Measurements from ENCODE around the gene TTLL12. TPM values are rescaled to one million over a fixed set of nuclear protein-coding genes. Genes with fewer than 3 reads are reported as not detected.

TTLL12 gene
- total RNA-seq, 4 donors from 2014 or later: 65.9 to 85.5 (median 72.8) TPM

GRCh38 chr22:43135565-43135964 is 51.4 kb downstream of the TTLL12 start:
- 88 to 95% methylated on average over 3 to 5 of the region's 5 CpGs for WGBS, 2 donors
- no peak for TF ChIP-seq CTCF (IDR thresholded peaks at IDR 0.05)
- TF ChIP-seq POLR2A (IDR thresholded peaks at IDR 0.05): no peak
- intact Hi-C loops (cut with DNase I; ENCODE audit: low total_unique reads): no loop called here
- H3K4me3 ChIP-seq (ENCODE audit: low read depth, poor library complexity, severe bottlenecking): no peak overlapping the region
- DNase-seq (ENCODE audit: low spot score in 2 of 2): no peak

- 100% methylated on average over 4 of the region's 4 CpGs for WGBS, 2 donors
- no peak for DNase-seq (ENCODE audit: low spot score in 2 of 2)
- TF ChIP-seq CTCF (IDR thresholded peaks at IDR 0.05): no peak
- no peak for TF ChIP-seq POLR2A (IDR thresholded peaks at IDR 0.05)
- intact Hi-C loops (cut with DNase I; ENCODE audit: low total_unique reads): no loop called here
- no peak overlapping the region for H3K4me3 ChIP-seq (ENCODE audit: low read depth, poor library complexity, severe bottlenecking)
These were observed 52.4 kb downstream of the TTLL12 start for GRCh38 chr22:43134553-43134952.

- no peak for DNase-seq (ENCODE audit: low spot score in 2 of 2)
- WGBS, 2 donors: 85 to 86% methylated on average over 9 of the region's 9 CpGs
- TF ChIP-seq CTCF (IDR thresholded peaks at IDR 0.05) (no peak), POLR2A (IDR thresholded peaks at IDR 0.05) (no peak)
- no peak overlapping the region for H3K4me3 ChIP-seq (ENCODE audit: low read depth, poor library complexity, severe bottlenecking)
- intact Hi-C loops (cut with DNase I; ENCODE audit: low total_unique reads): no loop called here
These were observed 53.5 kb downstream of the TTLL12 start for GRCh38 chr22:43133401-43133800.

- intact Hi-C loops (cut with DNase I; ENCODE audit: low total_unique reads): no loop called here
- WGBS, 2 donors: 86 to 87% methylated on average over 17 of the region's 17 CpGs
- H3K4me3 ChIP-seq (ENCODE audit: low read depth, poor library complexity, severe bottlenecking): no peak overlapping the region
- DNase-seq (ENCODE audit: low spot score in 2 of 2): no peak
- TF ChIP-seq POLR2A (IDR thresholded peaks at IDR 0.05) (no peak), CTCF (IDR thresholded peaks at IDR 0.05) (no peak)
These were observed 55.0 kb downstream of the TTLL12 start for GRCh38 chr22:43131773-43132501.

GRCh38 chr22:43129426-43130425 is 57.2 kb downstream of the TTLL12 start:
- no peak overlapping the region for H3K4me3 ChIP-seq (ENCODE audit: low read depth, poor library complexity, severe bottlenecking)
- intact Hi-C loops (cut with DNase I; ENCODE audit: low total_unique reads): loop anchor here (2.0 kb wide), 1 partner anchor 25 kb away; no protein-coding TSS in a partner anchor
- TF ChIP-seq POLR2A (IDR thresholded peaks at IDR 0.05): no peak
- TF ChIP-seq CTCF (IDR thresholded peaks at IDR 0.05): no peak
- no peak for DNase-seq (ENCODE audit: low spot score in 2 of 2)
- 57 to 62% methylated on average over 16 of the region's 16 CpGs for WGBS, 2 donors

All from lower leg skin (tissue), 4 donors.